Fibroblast of pulmonary artery (primary cell): ENCODE data around the gene DNAJC12.

Experiments
- DNase-seq: peaks from one replicate; pipeline ENCODE4 v3.0.0-alpha.2; 2010; ENCODE audit warnings: low read depth
- H3K4me3 ChIP-seq: replicated peaks from 2 replicates; pipeline ENCODE4 v1.5.1; 2011; ENCODE audit warnings: low read depth, mild to moderate bottlenecking, control low read depth, low read length, moderate library complexity
- CTCF ChIP-seq: IDR thresholded peaks from 2 replicates; pipeline ENCODE4 v1.5.1; 2011; ENCODE audit warnings: mild to moderate bottlenecking, control low read depth, low read length, inconsistent platforms; ENCODE audit errors: missing control alignments

The DNAJC12 gene

DNA sequence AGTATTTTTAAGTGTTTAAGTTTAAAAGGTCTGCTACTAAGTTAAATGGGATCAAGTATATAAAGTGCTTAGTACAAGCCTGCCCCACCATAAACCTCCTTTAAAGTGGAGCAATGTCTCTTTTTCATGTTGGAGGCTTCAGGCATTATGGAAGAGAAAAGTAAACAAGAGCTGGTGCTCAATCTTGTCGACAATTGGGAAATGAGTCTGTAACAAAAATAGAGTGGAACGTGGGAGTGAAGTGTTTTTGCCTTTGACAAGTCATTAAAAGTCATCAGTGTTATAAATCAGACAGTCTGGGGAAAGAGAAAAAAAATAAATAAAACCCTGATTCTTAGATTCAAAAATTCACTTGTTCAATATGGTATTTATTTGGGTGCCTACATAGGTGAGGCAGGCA is 44.7 kb downstream of the DNAJC12 start:
- no peak for DNase-seq
- no peak for TF ChIP-seq CTCF
- H3K4me3 ChIP-seq: no peak overlapping the region

DNA sequence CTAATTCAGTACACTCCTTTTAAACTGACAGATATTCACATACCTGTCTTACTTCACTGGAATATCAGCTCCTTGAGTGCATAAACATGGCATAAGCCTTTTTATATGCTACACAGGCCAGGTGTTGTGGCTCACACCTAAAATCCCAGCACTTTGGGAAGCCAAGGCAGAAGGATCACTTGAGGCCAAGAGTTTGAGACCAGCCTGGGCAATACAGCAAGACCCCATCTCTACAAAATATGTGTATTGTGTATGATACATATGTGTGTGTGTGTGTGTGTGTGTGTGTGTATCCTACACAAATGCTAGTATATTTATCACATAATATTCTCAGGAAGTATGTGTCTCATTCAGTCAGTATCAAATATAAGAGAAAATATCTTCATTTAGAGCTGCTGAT is 45.3 kb downstream of the DNAJC12 start:
- no peak for TF ChIP-seq CTCF
- DNase-seq: no peak
- H3K4me3 ChIP-seq: no peak overlapping the region

DNA sequence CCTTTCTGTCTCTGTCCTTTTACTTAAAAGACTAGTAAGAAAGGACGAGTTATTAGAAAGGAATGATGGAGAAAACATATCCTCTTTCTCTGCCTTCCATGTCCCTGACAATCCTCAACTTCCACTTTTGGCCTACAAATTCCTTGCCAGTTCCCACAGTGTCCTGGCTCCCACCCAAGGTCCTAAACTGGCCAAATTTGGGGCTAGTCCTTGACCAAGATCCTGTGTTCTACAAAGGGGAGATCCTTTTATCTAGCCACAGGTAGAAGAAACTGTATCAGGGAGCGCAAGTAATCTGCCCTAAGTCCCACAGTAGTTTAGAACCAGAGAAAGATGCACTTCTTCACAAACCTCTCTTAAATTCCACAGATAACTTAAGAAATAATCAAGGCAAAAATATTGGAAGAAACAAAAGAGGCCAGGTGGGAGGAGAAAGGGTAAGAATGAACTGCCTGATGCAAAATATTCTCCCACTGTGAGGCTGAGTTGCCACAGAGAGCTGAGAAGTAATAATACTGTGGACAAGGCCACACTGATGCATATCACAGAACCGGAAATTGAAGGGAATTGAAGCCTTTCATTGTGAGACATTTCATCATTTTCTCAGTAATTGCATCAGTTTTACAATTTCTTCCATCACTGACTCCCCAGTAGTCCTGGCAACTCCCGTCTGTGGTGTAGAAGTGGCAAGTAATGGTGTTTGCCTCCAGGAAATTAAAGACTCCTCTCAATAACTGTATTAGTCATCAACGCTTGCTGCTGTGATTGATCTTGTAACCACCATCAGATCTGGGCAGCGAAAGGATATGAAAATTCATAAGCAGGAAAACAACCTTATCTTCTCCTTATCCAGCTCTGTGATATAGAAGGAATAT is 47.2 kb downstream of the DNAJC12 start:
- peak; percentile 76 for DNase-seq
- no peak for TF ChIP-seq CTCF

GRCh38 chr10:67789769-67790168 is 48.2 kb downstream of the DNAJC12 start:
- no peak for TF ChIP-seq CTCF
- no peak for DNase-seq

More for the DNA sequence above, 47.2 kb downstream of the DNAJC12 start:
- no peak overlapping the region for H3K4me3 ChIP-seq

DNA sequence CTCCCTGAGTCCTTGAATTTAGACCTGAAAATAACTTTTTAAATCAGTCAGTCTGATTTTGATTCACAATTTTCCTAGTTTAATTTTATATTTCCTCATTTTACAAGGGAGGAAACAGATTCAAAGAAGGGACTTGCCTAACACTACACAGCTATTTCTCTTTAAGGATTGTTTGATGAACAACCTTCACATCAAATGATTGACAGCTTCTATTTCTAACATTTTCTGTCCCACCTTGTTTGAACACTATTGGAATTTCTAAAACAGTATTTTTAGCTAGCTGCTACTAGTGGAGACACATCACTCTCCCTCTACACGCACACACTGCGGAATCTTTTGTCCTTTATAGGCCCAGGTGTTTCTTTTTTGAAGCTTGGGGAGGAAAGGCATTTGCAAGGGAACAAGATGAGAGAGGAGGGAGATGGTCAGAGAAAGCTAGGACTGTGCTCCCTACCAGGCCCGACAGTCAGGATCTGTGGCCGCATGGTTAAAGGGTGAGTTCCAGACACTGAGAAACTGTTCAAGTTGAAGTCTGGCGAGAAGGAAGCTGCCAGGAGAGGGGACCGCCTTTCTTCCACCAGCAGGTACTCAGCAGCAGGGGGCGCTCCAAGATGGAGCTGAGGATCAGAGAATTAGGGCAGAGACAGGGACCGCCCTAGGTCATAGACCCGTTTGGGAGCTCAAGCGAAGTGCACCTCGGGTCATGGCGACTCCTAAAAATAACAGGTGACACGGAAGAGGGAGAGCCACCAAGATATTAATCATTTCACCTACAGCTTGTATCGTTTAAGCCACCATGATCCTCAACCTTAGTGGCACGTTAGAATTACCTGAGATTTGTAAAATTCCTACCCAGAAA is 49.7 kb downstream of the DNAJC12 start:
- TF ChIP-seq CTCF: peak; percentile 53
- peak; percentile 28 for DNase-seq
- no peak overlapping the region for H3K4me3 ChIP-seq

More at GRCh38 chr10:67789769-67790168, 48.2 kb downstream of the DNAJC12 start:
- no peak overlapping the region for H3K4me3 ChIP-seq

DNA sequence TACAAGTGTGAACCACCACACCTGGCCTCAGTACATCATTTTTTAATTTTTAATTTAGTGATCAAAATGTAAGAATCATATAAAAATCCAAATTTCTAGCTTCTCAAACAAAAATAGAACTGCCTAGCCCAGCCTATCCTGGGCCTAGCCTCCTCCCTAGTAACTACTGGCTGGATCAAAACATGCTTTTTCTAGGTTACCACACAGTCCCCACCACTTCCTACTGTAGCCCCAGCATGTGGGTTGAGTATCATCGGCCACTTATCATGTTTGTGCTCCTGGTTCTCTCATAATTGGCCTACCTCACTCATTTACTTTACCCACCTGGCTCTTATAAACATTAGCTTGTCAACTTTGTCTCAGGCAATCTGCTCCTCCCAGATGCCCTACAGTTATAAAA is 52.9 kb downstream of the DNAJC12 start:
- TF ChIP-seq CTCF: no peak
- no peak for DNase-seq

More for the DNA sequence above, 52.9 kb downstream of the DNAJC12 start:
- H3K4me3 ChIP-seq: no peak overlapping the region
